GM12878 (cell line): ENCODE data around the gene AHNAK. TPM values are rescaled to one million over a fixed set of nuclear protein-coding genes. Genes with fewer than 3 reads are reported as not detected.

Experiments
- ATAC-seq: fragments of 200-7000 bp; cut with Tn5 transposase; 3 replicates; pipeline ENCODE4 v1.9.1; 2020; ENCODE audit warnings: mild to moderate bottlenecking, moderate library complexity
- BruUV-seq: library from RNA; stranded (reverse); fragments of 400-500 nt; replicated peaks from 2 replicates; lab custom pipeline; 2021; lab: Mats Ljungman, UMichigan
- CTCF ChIA-PET: fragments of 300-600 bp; sonication (Branson Sonifier 250); formaldehyde crosslinking; extraction: SDS; loops from one replicate; lab custom pipeline; 2021; ENCODE audit warnings: inconsistent platforms; lab: Yijun Ruan, JAX
- POLR2A ChIA-PET: fragments of 350-600 bp; formaldehyde crosslinking; extraction: SDS; loops from one replicate; lab custom pipeline; 2021; ENCODE audit warnings: inconsistent platforms; lab: Charles Lee
- RAD21 ChIA-PET: fragments of 300-600 bp; sonication (Branson Sonifier 250); formaldehyde crosslinking; loops from one replicate; lab custom pipeline; 2023; ENCODE audit warnings: antibody characterized with exemption; ENCODE audit not compliant: unreplicated experiment; lab: Charles Lee
- SMC1A ChIA-PET: fragments of 300-600 bp; sonication (Branson Sonifier 250); formaldehyde crosslinking; loops from one replicate; lab custom pipeline; 2023; ENCODE audit not compliant: unreplicated experiment, uncharacterized antibody; lab: Charles Lee
- DNase-seq: peaks from one replicate; pipeline ENCODE4 v3.0.0-alpha.2; 2011; ENCODE audit warnings: low read depth, low spot score
- FAIRE-seq: peaks from 3 replicates; lab custom pipeline; 2011; peaks lifted over from hg19 to GRCh38; lab: Jason Lieb, UNC
- H2AFZ ChIP-seq: 2 replicates; pipeline ENCODE4 v1.6.0; 2011; ENCODE audit warnings: low read depth, low read length, control low read depth; ENCODE audit not compliant: control insufficient read depth
- H3K27ac ChIP-seq: 2 replicates; pipeline ENCODE4 v1.5.1; 2011; ENCODE audit warnings: control low read depth; ENCODE audit not compliant: control insufficient read depth, insufficient read depth
- H3K27me3 ChIP-seq, 2 experiments: replicated peaks in 1 of 2; 2 replicates each; pipeline versions ENCODE4 v1.6.0 to v1.6.1; 2011; ENCODE audit warnings: low read length in 1 of 2; ENCODE audit not compliant: control insufficient read depth in 2 of 2, insufficient read depth in 2 of 2
- H3K36me3 ChIP-seq, 2 experiments: 2 replicates each; pipeline ENCODE4 v1.5.1; 2011; ENCODE audit warnings: low read length in 1 of 2; ENCODE audit not compliant: control insufficient read depth in 2 of 2, insufficient read depth in 2 of 2
- H3K4me1 ChIP-seq: 2 replicates; pipeline ENCODE4 v1.6.1; 2011; ENCODE audit warnings: mild to moderate bottlenecking, low read length, moderate library complexity, mixed read lengths; ENCODE audit not compliant: control insufficient read depth, insufficient read depth
- H3K4me2 ChIP-seq: 2 replicates; pipeline ENCODE4 v1.6.0; 2011; ENCODE audit warnings: control low read depth; ENCODE audit not compliant: control insufficient read depth, insufficient read depth
- H3K4me3 ChIP-seq: fragments of 200-600 bp; sonication (generic); 2 replicates; pipeline ENCODE4 v1.5.1; 2016
- H3K79me2 ChIP-seq: 2 replicates; pipeline ENCODE4 v1.6.0; 2011; ENCODE audit warnings: low read length; ENCODE audit not compliant: control insufficient read depth, insufficient read depth
- H3K9ac ChIP-seq: 2 replicates; pipeline ENCODE4 v1.8.0; 2011; ENCODE audit warnings: low read length, control low read depth, mixed read lengths; ENCODE audit not compliant: control insufficient read depth, insufficient read depth
- H3K9me3 ChIP-seq: replicated peaks from 3 replicates; pipeline ENCODE4 v1.5.1; 2011; ENCODE audit warnings: mild to moderate bottlenecking, low read length; ENCODE audit not compliant: control insufficient read depth, insufficient read depth
- H4K20me1 ChIP-seq: 2 replicates; pipeline ENCODE4 v1.6.0; 2011; ENCODE audit not compliant: control insufficient read depth, insufficient read depth
- ATF7 ChIP-seq: fragments of 450-650 bp; IDR thresholded peaks from 2 replicates; pipeline ENCODE4 v1.6.1; 2016; ENCODE audit warnings: low read depth, mild to moderate bottlenecking
- CBX5 ChIP-seq: sonication (generic); IDR thresholded peaks from 2 replicates; pipeline ENCODE4 v1.6.1; 2016; ENCODE audit warnings: low read depth, moderate library complexity, mild to moderate bottlenecking, inconsistent platforms
- HDGF ChIP-seq: fragments of 450-650 bp; IDR thresholded peaks from 2 replicates; pipeline ENCODE4 v1.6.1; 2016; ENCODE audit warnings: antibody characterized with exemption
- RBBP5 ChIP-seq: fragments of 200-600 bp; sonication (generic); conservative IDR thresholded peaks from 2 replicates; pipeline ENCODE4 v1.6.1; 2016
- RELB ChIP-seq: fragments of 450-650 bp; IDR thresholded peaks from 2 replicates; pipeline ENCODE4 v1.6.1; 2017; ENCODE audit warnings: low read depth, mild to moderate bottlenecking, moderate library complexity
- TCF3 ChIP-seq: IDR thresholded peaks from 2 replicates; pipeline ENCODE4 v1.6.1; 2012; ENCODE audit warnings: low read depth, mild to moderate bottlenecking, low read length, borderline replicate concordance; ENCODE audit not compliant: insufficient read depth
- USF1 ChIP-seq: IDR thresholded peaks from 2 replicates; pipeline ENCODE4 v1.6.1; 2011; ENCODE audit warnings: borderline replicate concordance, low read depth, mild to moderate bottlenecking, moderate library complexity, mixed read lengths, low read length; ENCODE audit not compliant: insufficient read depth; ENCODE audit errors: extremely low read length
- WGBS: methylation state at CpG from one replicate; pipeline ENCODE4 v1.1.6; 2016; ENCODE audit warnings: low lambda C conversion rate; ENCODE audit not compliant: insufficient replicate concordance, insufficient coverage; ENCODE audit errors: missing lambda C conversion rate; 5-methylcytosine and 5-hydroxymethylcytosine counted together
- in situ Hi-C: fragments of 300-500 bp; cut with MboI; formaldehyde crosslinking; loops from 9 replicates; pipeline ENCODE4 v1.14.3; 2018; ENCODE audit warnings: mixed read lengths
- intact Hi-C: fragments of 100-400 bp; cut with micrococcal nuclease; formaldehyde crosslinking; loops from one replicate; pipeline ENCODE4 v1.14.2; 2022; ENCODE audit not compliant: unreplicated experiment
- polyA plus RNA-seq, 11 experiments: library from polyadenylated mRNA; depleted of rRNA in 4 of 11; unstranded in 6 of 11; stranded (reverse) in 5 of 11; fragments of >200 nt; fragmentation: Nextera tagmentation in 4 of 11; fragmentation: Illumina TruSeq in 1 of 11; extraction: Ambion mirVana in 4 of 11; extraction: Trizol in 1 of 11; gene quantifications; 1 replicate in 1 of 11; 2 replicates in 10 of 11; pipeline versions ENCODE4 v1.2.1 to v1.2.3, GENCODE V29; 2011 to 2016; ENCODE audit warnings: inconsistent platforms in 2 of 11, missing spikeins in 2 of 11, low read depth in 1 of 11
- total RNA-seq, 4 experiments: library from RNA; depleted of rRNA in 3 of 4; stranded (reverse); fragments of >200 nt in 3 of 4; fragmentation: Illumina TruSeq in 1 of 4; extraction: Trizol in 1 of 4; gene quantifications; 2 replicates each; pipeline versions ENCODE4 v1.2.1 to v1.2.3, GENCODE V29; 2013 to 2021
- TF ChIP-seq, protein P1 (sequence below): IDR thresholded peaks from 2 replicates; pipeline ENCODE4 v1.6.1; 2012; ENCODE audit warnings: low read depth, low read length, improper control_type of control experiment
- TF ChIP-seq, protein P2 (sequence below): IDR thresholded peaks from 2 replicates; pipeline ENCODE4 v1.6.1; 2012; ENCODE audit warnings: low read depth, low read length, improper control_type of control experiment

Gene AHNAK
- total and polyA plus RNA-seq, 10 of the 15 experiments (the other 5 are each of a cell fraction or from before 2014, with no cell fraction given) = 0.76 to 90.3 (median 19.4) TPM

DNA sequence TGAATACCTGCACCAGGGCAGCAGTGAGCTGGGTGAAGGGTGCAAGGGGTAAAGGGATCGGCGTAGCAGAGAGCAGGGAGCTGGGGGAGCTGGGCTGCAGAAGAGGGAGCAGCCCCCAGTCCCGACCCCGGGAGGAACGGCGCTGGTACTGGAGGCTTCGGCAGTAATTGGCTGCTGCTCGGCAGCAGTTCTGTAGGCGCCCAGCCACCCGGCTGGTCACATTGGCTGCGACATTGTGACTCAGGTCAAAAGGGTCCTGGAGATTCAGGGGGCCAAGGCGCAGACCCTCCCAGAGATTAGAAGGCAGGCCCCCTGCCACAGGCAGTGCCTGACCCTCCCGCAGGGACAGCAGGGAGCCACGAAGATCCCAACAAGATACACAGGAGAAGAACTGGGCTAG lies 29.2 kb upstream of the AHNAK start:
- H2AFZ ChIP-seq = no peak overlapping the region
- H3K79me2 ChIP-seq = peaks cover 38% of the 10 kb centered on the region
- no peak overlapping the region for H3K4me3 ChIP-seq
- no TSS peak for BruUV-seq
- intact Hi-C loops (no loop called here), in situ Hi-C loops (no loop called here)
- H3K36me3 ChIP-seq = peaks cover 12 to 21% of the 10 kb centered on the region in 2 experiments; a peak in 3 of 4 replicates
- FAIRE-seq (no peak), DNase-seq (no peak)
- TF ChIP-seq CBX5 (no peak), RBBP5 (no peak), TCF3 (no peak), HDGF (no peak), USF1 (no peak), RELB (no peak), ATF7 (no peak)
- TF ChIP-seq, protein P1, sequence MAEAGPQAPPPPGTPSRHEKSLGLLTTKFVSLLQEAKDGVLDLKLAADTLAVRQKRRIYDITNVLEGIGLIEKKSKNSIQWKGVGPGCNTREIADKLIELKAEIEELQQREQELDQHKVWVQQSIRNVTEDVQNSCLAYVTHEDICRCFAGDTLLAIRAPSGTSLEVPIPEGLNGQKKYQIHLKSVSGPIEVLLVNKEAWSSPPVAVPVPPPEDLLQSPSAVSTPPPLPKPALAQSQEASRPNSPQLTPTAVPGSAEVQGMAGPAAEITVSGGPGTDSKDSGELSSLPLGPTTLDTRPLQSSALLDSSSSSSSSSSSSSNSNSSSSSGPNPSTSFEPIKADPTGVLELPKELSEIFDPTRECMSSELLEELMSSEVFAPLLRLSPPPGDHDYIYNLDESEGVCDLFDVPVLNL = no peak
- TF ChIP-seq, protein P2, sequence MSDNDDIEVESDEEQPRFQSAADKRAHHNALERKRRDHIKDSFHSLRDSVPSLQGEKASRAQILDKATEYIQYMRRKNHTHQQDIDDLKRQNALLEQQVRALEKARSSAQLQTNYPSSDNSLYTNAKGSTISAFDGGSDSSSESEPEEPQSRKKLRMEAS = no peak
- TF ChIP-seq, all 136 proteins: peak for 0
- H3K9ac ChIP-seq = no peak overlapping the region
- no peak for ATAC-seq
- peaks cover 18% of the 10 kb centered on the region for H3K4me1 ChIP-seq
- ChIA-PET POLR2A (interaction anchor here (1.4 to 5.0 kb wide), 3 partner anchors 10 to 24 kb away, joined by 3 to 37 read pairs (median 18); partner anchors contain the start of gene TUT1), RAD21 (interaction anchor here (2.8 kb wide), 1 partner anchor 24 kb away, joined by 19 read pairs; no protein-coding TSS in a partner anchor), SMC1A (no interaction called here), CTCF (no interaction called here)
- H3K27me3 ChIP-seq = no peaks in the 10 kb centered on the region
- WGBS = 97% methylated on average over 14 of the region's 14 CpGs
- no peak overlapping the region for H3K4me2 ChIP-seq
- H4K20me1 ChIP-seq = no peaks in the 10 kb centered on the region
- no peak overlapping the region for H3K27ac ChIP-seq
- no peaks in the 10 kb centered on the region for H3K9me3 ChIP-seq
